ENCODE results near the gene AKAP7.

DNA sequence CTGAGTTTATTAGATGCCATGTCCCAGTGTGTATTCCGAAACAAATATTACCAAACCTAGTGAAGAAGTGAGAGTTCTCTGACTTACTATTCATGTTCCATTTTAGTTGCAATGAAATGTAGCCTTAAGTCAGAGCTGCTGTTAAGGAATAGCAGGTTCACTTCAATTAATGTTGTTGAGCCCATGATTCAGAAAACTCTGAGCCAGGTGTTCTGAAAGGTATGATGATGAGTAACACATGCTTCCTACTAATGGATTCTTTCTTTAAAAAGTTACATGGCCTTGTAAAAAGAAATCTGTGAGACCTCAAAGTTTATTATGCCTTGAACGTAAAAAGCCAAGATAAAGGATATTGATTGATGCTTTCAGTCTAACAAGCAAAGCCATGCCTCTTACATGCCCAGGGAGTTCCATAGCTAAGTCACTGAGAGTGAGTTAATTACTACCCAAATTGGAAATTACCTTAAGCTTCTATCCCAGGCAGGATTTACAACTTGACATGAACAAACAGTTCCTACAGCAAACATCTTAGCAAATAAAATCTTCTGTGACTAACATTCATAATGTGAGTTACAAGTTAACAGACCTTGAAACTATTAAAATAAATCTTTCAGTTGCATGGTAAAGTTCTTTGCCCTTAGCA, 122.9 kb downstream of the AKAP7 start:
- TF ChIP-seq EZH2 (IDR thresholded peaks at IDR 0.05; ENCODE audit: borderline replicate concordance, low read length) (no peak), CTCF (IDR thresholded peaks at IDR 0.05; ENCODE audit: low read length) (no peak)

All from OCI-LY1 (cell line).